ENCODE data around the gene GPR153. TPM values are rescaled to one million over a fixed set of nuclear protein-coding genes. Genes with fewer than 3 reads are reported as not detected.

The GPR153 gene
- total RNA-seq, 4 donors from 2014 or later = 3.3 to 162 (median 121) TPM

DNA sequence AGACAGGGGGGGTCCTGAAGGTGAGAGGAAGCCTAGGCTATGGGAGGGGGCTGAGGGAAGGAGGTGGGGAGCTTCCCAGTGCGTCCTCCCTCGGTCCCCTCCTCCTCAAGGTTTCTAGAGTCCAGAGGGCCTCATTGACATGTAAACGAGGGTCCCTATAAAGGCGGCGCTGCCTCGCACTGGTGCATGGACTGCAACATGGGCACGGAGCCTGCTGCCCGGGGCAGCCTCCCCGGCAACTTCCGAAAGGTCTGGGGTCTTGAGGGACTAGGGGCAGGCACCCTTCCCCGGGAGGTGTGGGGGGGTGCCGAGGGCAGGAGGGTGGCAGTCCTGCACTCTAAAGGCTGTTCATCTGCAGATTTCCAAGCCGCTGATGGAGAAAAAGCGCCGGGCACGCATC is 16.9 kb downstream of the GPR153 start, which contains the start of gene HES3:
HES3 (plus strand) TSS at position 187 of the 400 bp plus-strand sequence; CDS start at position 374, 187 bp downstream.
- TF ChIP-seq, protein P1, sequence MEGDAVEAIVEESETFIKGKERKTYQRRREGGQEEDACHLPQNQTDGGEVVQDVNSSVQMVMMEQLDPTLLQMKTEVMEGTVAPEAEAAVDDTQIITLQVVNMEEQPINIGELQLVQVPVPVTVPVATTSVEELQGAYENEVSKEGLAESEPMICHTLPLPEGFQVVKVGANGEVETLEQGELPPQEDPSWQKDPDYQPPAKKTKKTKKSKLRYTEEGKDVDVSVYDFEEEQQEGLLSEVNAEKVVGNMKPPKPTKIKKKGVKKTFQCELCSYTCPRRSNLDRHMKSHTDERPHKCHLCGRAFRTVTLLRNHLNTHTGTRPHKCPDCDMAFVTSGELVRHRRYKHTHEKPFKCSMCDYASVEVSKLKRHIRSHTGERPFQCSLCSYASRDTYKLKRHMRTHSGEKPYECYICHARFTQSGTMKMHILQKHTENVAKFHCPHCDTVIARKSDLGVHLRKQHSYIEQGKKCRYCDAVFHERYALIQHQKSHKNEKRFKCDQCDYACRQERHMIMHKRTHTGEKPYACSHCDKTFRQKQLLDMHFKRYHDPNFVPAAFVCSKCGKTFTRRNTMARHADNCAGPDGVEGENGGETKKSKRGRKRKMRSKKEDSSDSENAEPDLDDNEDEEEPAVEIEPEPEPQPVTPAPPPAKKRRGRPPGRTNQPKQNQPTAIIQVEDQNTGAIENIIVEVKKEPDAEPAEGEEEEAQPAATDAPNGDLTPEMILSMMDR (IDR thresholded peaks at IDR 0.05) = no peak
- TF ChIP-seq POLR2A (IDR thresholded peaks at IDR 0.05) = no peak
- H3K27ac ChIP-seq = no peak within 1 kb of the TSS
- H3K9me3 ChIP-seq = no peaks in the 10 kb centered on the region
- H3K4me1 ChIP-seq = peaks cover 4 to 32% (median 18%) of the 10 kb centered on the region in 4 donors
- H3K27me3 ChIP-seq = peaks cover 0 to 45% of the 10 kb centered on the region in 2 donors
- DNase-seq = peak in 1 of 3 donors; percentile 41
- no peak within 1 kb of the TSS for H3K4me3 ChIP-seq
- no peaks in the 10 kb centered on the region for H3K36me3 ChIP-seq

DNA sequence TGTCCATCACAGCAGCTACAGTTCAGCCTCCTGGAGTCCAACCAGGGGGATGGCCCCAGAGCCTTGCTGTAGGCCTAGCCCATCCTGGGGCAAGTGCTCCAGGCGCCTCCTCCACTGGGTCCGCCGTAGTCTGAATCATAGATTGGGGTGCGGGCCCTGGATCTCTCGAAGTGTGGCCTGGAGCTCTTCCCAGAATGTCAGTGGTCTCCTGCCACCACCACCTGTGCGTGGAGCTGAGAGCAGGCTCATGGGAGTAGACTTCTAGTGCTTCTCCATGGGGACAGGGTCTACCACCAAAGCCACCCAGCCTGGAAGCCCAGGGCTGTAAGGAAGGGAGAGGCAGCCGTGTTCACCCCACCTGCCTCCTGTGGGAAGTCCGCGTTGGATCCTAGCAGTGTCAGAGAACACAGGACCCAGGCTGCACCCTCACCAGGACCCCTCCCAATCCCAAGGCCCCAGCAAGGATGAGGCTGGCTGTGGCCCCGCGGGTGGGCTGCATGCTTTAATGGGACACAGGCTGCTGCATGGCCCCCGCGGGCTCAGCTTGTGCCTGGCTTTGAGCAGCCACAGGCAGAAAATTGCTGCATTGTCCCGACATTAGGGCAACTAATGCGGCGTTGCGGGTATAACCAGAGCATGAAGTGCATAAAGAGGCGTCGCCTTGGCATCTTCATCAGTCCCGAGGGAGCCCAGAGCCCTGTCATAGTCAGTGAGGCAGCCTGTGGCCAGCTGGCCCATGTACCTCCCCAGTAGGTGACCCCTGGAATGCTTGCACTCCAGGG is 17.7 kb downstream of the GPR153 start:
- TF ChIP-seq, protein P1 (IDR thresholded peaks at IDR 0.05) = no peak
- no peak for TF ChIP-seq POLR2A (IDR thresholded peaks at IDR 0.05)
- Histone ChIP-seq H3K27ac (no peak overlapping the region), H3K4me1 (peaks cover 4 to 29% (median 17%) of the 10 kb centered on the region in 4 donors), H3K9me3 (no peaks in the 10 kb centered on the region), H3K4me3 (no peak overlapping the region), H3K27me3 (peaks cover 0 to 45% of the 10 kb centered on the region in 2 donors), H3K36me3 (no peaks in the 10 kb centered on the region)
- no peak for DNase-seq

DNA sequence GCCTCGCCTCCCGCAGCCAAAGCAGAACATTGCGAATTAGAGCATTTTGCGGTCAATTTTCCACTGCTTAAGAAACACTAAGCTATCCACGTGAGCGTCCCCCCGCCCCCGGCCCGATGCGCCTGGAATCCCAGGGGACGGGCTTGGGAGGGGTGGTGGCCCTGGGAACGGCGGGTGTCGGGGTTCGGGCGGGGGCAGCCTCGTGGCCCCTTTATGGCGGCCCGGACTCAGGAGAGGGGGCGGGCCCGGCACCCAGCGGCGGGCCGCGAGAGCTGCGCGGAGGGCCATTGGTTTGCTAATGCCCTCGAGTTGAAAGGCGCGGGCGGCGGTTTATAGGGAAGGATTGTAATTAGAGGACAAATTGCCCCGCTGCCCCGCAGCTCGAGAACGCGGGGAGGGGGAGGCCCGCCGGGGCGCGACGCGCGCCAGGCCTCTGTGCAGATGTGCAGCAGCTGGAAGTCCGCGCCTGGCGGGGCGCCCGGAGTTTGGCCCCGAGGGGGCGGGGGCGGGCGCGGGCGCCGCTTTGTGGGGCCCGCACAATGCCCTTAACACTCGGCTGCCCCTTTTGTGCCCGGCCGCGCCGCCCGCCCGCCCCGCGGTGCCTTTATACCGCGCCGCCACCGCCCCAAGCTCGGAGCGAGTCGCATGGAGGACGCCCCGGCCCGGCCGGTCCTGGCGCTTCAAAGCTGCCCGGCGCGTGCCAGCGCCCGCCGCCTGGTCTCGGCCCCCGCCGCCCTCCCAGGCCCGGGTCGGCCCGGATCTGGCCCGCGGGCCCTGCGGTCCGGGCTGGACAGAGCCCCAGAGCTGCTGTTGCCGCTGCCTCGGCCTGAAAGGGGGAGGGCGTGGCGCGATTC is 18.8 kb downstream of the GPR153 start:
- Histone ChIP-seq H3K4me1 (peaks cover 4 to 29% (median 17%) of the 10 kb centered on the region in 4 donors), H3K9me3 (no peaks in the 10 kb centered on the region), H3K27ac (no peak overlapping the region), H3K27me3 (peaks cover 0 to 45% of the 10 kb centered on the region in 2 donors), H3K36me3 (no peaks in the 10 kb centered on the region), H3K4me3 (peak overlapping the region in 2 of 4 donors; percentile 12 to 23)
- peak in 1 of 3 donors; percentile 49 for DNase-seq
- TF ChIP-seq, protein P1 (IDR thresholded peaks at IDR 0.05) = no peak
- no peak for TF ChIP-seq POLR2A (IDR thresholded peaks at IDR 0.05)

DNA sequence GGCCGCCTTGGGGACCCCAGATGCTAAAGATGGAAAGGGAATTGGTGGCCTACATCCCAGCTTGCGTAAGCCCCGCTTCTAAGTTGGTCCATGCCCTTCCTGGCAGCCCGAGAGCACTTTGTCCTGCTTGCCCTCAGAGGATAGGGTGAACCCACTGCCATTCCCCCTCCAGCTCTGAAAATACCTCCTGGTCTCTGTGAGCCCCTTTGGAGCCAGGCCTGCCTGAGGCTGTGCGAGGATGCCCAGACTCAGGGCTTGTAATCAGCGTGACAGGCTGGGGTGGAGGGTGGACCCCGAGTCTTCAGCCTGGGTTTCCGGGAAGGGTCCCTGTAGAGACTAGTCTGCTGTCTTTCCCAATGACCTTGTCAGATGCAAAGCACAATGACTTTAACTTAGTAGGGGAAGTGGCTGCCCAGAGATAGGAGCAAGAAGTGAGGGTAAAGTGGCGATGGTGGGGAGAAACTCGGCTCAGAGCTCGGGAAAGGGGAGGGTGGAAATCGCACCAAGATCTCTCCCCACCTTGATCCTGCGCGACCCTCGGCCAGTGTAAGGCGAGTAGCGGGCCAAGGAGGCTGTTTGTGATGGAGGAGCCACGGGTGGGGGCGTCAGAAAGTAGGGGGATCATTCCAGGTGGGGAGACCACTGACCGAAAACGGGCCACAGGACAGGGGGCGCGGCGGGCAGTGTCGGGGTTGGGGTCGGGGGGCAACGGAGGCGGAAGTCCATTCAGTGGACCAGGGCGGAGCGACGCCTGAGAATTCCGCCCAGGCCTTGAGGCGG is 19.6 kb downstream of the GPR153 start:
- DNase-seq = no peak
- H3K27me3 ChIP-seq = peaks cover 0 to 45% of the 10 kb centered on the region in 2 donors
- H3K4me1 ChIP-seq = peaks cover 4 to 25% (median 15%) of the 10 kb centered on the region in 4 donors
- H3K4me3 ChIP-seq = peak overlapping the region in 1 of 4 donors; percentile 12
- no peak for TF ChIP-seq POLR2A (IDR thresholded peaks at IDR 0.05)
- TF ChIP-seq, protein P1 (IDR thresholded peaks at IDR 0.05) = no peak
- no peaks in the 10 kb centered on the region for H3K9me3 ChIP-seq
- H3K27ac ChIP-seq = no peak overlapping the region
- no peaks in the 10 kb centered on the region for H3K36me3 ChIP-seq

All from Peyer's patch (tissue), 4 donors.